HEK293T (cell line): ENCODE data around the gene PACS2.

Source experiments
- BHLHE40 ChIP-seq: fragments of 450-650 bp; IDR thresholded peaks from 2 replicates; pipeline ENCODE4 v1.6.1; 2016; ENCODE audit warnings: mild to moderate bottlenecking, moderate library complexity, borderline replicate concordance
- ELF4 ChIP-seq: fragments of 450-650 bp; IDR thresholded peaks from 2 replicates; pipeline ENCODE4 v1.6.1; 2017; ENCODE audit warnings: antibody characterized with exemption
- FOXK2 ChIP-seq: fragments of 450-650 bp; IDR thresholded peaks from 2 replicates; pipeline ENCODE4 v1.6.1; 2016; ENCODE audit warnings: mild to moderate bottlenecking
- FOXM1 ChIP-seq: fragments of 450-650 bp; IDR thresholded peaks from 2 replicates; pipeline ENCODE4 v1.6.1; 2017; ENCODE audit warnings: mild to moderate bottlenecking, borderline replicate concordance
- HDGF ChIP-seq: fragments of 450-650 bp; IDR thresholded peaks from 2 replicates; pipeline ENCODE4 v1.6.1; 2017; ENCODE audit warnings: antibody characterized with exemption, borderline replicate concordance
- L3MBTL2 ChIP-seq: fragments of 450-650 bp; conservative IDR thresholded peaks from 2 replicates; pipeline ENCODE4 v1.6.1; 2016; ENCODE audit warnings: mild to moderate bottlenecking
- LEF1 ChIP-seq: fragments of 450-650 bp; IDR thresholded peaks from 2 replicates; pipeline ENCODE4 v1.6.1; 2017; ENCODE audit warnings: mild to moderate bottlenecking, borderline replicate concordance
- SP1 ChIP-seq: fragments of 450-650 bp; IDR thresholded peaks from 2 replicates; pipeline ENCODE4 v1.6.1; 2017
- SUZ12 ChIP-seq: fragments of 450-650 bp; IDR thresholded peaks from 2 replicates; pipeline ENCODE4 v1.6.1; 2016; ENCODE audit warnings: mild to moderate bottlenecking

GRCh38 chr14:105401699-105402098 lies 87.2 kb downstream of the PACS2 start:
- TF ChIP-seq L3MBTL2, result peak; percentile 50
- no peak for TF ChIP-seq LEF1
- TF ChIP-seq FOXM1, result no peak
- TF ChIP-seq FOXK2, result no peak
- TF ChIP-seq SUZ12, result no peak
- no peak for TF ChIP-seq BHLHE40
- no peak for TF ChIP-seq HDGF
- TF ChIP-seq ELF4, result no peak
- no peak for TF ChIP-seq SP1
